T-helper 9 cell (primary cell): ENCODE results near the gene SIGLEC11.
"Not testable (repeated sequence)": the region's sequence is repeated elsewhere in the genome, so short reads cannot be mapped to it uniquely, and the experiment has no call there.

Source experiments
- DNase-seq: peaks from one replicate; pipeline ENCODE4 v3.0.0-alpha.2; 2020

SIGLEC11 gene

DNA sequence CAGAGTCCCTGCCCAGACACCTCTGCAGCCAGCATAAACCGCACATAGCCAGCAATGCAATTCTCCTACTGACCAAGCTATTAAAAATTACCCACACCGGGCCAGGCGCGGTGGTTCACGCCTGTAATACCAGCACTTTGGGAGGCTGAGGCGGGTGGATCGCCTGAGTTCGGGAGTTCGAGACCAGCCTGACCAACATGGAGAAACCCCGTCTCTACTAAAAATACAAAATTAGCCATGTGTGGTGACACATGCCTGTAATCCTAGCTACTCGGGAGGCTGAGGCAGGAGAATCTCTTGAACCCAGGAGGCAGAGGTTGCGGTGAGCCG, 36.1 kb downstream of the SIGLEC11 start:
- DNase-seq = not testable (repeated sequence)

DNA sequence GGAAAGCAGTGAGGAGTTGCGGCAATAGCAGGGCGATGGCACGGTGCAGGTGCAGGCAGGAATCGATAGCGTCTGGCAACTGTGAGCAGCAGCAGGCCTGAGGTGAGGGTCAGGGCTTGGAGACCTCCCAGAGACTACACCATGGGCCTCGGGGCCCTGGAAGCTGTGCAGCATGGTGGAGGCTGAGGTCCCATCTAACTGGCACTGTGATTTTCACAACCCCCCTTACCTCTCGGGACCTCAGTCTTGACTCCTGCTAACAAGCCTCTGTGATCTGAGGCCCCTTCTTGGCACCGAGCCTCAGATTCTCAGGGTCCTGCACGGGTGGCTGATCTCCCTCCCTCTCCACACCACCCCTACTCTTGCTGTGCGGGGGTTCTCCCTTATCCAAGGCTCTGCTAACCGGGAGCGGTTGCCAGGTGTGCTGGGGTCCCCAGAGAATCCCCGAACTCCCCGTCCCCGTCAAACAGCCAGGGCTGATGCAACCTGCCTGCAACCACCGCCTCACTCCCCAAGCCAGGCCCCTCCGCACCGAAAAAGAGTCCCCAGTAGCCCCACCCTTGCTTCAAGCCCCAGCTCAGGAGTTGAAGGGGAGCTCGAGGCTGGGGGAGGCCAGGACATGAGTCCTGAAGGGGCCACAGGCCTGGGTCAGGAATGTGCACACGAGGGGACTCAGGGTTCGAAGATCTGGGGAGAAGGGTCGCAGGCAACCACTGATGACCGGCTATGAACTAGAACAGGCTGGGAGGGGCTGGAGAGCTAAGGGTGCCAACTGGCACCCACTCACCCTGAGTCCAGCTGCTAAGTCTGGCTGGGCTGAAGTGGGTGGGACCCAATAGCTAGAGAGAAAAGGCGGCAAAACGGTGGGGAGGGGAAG, 36.7 kb downstream of the SIGLEC11 start:
- no peak for DNase-seq

DNA sequence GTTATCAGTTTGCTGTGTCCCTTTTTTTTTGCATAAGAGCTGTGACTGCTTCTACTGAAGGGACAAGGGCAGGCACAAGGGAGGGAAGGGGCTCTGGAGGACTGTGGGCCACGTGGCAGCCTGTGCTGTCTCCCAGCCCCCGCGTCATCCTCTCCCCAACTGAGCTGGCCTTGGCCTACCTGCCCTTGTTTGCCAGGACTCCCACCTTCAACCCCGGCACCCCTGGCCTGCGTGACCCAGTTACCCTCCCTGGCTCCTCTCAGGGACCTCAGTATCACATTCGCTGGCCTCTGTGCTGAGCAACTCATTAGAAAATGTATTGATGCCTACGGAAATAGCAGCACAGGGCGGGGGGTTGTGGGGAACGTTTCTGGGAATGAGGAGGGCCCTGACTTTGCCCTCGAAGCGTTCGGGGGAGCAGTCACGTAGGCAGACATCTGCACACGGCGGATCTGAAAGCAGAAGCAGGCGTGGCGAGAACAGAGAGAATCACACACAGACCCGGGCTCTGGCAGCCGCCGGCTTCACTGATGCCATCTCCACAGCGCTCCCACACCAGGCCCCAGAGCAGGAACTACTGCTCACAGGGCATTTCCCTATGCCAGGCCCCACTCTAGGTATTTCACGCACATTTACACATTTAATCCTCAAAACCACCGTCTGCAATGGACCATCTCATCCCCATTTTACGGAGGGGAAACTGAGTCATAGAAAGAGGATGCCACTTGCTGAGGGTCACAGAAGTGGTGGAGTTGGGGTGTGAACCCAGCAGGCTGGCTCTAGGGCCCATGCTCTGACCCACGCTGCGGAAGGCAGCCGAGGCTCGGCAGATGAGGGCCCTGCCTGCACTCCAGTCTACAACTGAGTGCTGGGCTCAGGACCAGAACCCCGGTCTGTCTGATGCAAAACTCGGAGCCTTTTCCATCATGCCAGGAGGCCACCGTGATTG, 37.6 kb downstream of the SIGLEC11 start:
- no peak for DNase-seq

DNA sequence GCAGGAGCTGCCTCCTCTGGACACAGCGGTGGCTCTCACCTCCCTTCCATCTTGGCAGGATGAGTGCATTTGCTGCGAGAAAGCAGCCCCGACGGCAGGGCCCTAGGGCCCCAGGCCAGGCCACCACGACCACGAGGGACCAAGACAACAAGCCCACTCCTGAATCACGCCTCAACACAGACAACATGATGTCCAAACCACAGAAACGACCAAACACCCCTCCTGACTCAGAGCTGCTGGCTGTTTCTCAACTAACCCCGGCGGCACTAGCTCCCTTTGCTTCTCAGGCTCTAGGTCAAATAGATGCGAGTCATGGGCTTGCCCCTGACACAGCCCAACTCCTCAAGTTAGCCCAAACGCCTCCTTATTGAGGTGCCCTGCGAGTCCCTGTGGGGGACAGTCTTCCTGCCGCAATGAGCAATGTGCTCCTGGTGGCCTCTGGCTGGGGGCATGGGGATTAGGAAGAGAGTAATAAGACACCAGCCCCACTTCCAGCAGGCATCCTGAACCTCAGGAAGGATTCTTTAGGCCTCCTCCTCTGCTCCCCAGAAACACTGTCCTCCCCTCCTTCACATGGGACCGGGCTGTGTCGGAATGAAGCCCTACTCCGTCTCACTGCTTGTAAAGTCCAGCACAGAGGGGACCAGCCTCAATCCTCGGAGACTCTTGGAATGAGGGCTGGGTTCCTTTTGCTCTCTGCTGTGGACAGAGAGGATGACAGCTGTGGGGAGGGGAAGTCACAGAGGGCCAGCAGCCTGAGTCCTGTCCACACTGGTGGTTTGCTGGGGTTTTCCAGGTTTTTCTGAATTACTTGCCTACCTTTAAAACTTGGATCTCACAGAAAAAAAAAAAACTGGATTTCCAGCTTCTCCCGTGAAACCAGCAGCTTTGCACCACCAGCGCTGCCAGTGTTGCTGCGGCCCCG, 38.8 kb downstream of the SIGLEC11 start:
- DNase-seq = no peak

DNA sequence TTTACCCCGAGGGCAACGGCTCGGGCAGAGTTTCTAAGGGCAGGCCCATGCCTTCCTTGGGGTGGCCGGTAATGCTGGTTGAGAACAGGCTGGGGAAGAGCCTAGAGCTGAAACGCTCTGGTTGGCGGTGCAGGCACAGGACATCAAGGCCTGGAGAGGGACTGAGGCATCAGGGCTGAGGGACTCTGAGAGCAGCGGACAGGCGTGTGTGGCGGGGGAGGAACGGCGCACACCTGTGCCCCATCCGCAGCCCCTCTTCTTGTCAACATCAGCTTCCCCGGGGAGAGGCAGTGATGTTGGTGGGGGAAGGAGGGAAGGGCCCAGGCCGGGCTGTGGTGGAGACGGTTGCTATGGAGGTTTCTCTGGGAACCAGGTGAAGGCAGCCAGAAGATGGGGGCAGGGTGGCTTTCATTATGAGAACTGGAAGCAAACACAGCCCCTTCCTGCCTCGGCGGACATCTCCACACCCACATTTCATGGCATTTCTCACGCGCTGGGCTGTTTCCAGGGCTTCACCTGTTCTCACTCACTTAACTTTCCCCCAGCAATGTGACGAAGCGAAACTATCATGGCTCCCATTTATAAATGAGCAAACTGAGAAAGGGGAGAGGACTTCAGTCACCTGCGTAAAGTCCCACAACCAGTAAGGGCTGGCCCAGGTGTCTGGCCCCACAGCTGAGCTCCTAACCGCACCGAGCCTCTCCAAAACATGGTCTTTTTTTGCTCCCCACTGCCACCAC, 40.2 kb downstream of the SIGLEC11 start:
- DNase-seq = no peak

DNA sequence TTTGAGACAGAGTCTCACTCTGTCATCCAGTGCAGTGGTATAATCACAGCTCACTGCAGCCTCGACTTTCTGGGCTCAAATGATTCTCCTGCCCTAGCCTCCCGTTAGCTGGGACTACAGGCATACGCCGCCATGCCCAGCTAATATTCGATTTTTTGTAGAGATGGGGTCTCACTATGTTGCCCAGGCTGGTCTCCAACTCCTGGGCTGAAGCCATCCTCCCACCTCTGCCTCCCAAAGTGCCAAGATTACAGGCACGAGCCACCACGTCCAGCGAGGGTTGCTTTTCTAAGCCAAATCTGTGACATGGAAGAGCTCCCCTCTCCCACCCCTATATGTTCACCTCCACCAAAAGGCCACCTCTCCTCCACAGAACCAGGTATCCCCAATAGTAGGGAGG, 42.9 kb downstream of the SIGLEC11 start:
- DNase-seq = no peak

DNA sequence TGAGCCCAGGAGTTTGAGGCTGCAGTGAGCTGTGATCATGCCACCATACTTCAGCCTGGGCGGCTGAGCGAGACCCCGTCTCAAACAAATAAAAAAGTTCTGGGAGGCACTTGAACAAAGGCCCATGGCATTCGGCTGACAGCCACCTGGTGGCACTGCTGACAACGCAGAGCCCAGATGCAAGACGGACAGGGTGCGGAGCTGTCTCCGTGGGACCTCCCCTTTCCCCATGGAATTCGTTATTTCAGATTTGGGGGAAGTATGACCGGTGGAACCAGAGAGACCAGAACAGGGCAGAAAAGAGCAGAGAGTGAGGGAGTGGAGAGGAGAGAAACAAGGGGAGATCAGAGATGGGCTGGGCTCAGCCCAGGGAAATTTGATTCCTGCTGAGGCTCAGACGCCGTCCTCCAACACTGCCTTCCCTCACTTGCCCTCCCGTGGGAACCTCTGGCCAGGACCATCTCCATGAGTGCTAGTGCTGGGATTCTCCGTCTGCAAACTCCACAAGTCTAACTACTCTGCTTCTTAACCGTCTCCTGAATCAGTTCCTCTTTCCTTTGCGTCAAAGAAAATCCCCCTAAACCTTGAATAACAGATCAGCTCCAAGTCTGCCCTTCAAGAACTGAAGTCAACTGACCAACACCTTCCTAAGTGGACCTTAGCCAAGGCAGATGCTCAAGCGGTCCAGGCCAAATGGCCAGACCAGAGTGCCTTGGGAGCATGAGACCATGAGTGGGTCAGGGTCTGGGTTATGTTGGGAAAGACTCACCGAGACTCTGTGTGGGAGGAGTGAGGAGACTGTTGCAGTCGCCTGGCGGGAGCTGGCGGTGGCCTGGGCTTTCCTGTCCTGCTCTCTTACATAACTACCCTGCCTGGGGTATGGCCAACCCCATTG, 43.9 kb downstream of the SIGLEC11 start:
- DNase-seq = no peak

DNA sequence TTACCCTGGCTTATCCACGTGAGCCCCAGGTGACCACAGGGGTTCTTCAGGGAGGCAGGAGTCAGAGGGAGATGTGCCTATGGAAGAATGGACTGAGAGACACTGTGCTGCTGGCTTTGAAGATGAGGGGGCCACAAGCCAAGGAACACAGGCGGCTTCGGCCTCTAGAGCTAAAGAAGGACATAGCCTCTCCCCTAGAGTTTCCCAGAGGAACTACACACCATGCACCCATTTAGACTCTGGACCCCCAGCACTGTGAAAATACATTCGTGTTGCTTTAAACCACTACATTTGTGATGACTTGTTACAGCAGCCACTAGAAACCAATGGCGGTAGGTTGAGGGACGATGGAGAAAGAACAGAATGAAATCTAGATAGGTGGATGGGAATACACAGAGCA, 45.7 kb downstream of the SIGLEC11 start:
- DNase-seq = no peak

DNA sequence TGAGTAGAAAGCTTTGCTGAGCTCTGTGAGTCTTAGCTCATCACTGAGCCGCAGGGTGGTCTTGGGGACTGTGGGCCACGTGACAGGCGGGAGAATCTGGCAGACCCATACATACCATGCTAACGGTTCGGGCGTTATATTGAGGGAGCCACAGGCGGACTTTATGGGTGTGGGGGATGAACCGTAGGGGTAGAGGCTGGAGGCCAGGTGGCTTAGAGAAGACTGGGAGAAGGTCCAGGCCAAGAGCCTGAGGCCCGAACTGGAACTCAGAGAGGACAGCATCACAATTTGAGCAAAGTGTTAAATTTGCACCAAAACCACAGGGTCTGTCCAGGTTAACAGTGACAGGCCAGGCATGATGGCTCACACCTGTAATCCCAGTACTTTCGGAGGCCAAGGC, 47.3 kb downstream of the SIGLEC11 start:
- no peak for DNase-seq

DNA sequence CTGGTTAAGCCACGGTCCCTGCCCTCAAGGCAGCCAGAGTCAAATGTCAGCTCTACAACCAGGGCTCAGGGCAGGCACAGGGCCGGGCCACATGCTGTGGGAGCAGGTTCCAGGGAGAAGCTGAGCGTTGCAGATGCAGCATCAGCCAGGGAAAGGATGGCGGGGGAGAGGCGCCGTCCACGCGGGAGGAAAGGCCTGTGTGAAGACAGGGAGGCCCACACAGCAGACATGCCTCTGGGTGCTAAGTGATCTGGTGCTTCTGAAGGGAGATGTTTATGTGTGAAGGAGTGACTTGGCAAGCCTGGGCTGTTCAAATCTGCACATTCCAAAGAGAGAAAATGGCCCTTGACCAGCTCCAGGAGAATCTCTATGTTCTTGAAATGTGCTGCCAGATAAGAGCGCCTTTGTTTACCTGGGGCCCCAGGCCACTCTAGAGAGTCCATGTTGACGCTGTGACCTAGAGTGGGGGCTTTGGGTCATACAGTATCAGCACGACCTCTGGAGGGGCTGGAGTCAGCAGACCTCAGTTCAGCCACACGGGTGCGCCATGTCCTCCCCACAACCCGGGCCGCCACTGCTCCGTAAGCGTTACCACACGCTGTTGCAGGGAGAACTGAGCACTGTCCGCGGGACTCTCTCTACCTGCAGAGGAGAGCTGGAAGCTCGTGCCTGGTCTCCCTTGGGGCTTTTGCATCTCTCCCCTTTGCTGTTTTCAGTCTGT, 47.8 kb downstream of the SIGLEC11 start:
- DNase-seq = no peak

DNA sequence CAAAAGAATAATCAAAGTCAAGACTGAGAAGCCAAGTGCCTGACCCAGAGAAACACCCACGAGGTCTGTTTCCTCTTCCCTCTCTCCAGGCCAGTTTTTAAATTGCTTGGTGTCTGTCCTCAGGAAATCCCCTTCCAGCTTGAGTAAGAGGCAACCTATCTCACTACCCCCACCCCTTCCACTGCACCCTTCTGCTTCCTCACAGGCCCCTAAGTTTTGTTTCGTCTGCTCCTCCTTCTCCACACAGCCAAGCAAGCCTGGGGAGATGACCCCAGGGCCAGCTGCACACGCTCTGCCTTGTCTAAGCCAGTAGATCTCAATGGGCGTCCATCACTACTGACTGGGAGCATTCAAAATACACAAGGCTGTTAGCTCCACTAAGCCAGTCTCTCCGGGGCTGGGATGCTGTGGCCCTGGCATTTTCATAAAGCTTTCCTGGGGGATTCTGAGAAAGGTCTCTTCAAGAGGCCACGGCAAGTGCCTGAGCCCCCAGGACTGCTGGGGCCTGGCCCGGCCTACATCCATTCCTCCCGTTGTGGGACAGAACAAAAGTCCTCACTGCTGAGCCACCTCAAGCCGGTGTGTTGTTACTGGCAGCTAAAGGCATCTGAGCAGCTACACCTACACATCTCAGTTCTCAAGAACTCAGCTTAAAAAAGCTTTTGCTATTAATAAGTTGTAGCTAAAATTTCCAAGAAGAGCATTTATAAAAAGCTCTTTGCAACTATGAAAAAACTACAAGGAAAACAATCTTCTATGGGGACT, 49.4 kb downstream of the SIGLEC11 start:
- no peak for DNase-seq

DNA sequence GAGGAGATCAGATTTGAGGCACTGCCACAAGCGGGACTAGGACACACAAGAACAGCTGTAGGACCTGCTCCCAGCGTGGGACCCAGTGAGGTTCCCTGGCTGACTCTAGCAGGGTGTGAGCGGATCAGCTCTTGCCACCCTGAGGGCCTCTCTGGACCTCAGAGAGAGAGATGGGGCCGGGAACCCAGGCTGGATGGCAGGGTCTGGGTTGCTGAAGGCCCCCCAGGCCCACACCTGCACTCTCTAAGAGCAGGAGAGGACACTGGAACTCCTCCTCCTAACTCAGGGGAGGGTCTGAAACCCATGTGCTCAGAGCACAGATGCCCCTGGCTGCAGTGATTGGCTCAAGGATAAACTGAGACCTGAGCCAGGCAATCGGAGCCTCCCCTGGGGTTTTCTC, 50.8 kb downstream of the SIGLEC11 start:
- DNase-seq = no peak

DNA sequence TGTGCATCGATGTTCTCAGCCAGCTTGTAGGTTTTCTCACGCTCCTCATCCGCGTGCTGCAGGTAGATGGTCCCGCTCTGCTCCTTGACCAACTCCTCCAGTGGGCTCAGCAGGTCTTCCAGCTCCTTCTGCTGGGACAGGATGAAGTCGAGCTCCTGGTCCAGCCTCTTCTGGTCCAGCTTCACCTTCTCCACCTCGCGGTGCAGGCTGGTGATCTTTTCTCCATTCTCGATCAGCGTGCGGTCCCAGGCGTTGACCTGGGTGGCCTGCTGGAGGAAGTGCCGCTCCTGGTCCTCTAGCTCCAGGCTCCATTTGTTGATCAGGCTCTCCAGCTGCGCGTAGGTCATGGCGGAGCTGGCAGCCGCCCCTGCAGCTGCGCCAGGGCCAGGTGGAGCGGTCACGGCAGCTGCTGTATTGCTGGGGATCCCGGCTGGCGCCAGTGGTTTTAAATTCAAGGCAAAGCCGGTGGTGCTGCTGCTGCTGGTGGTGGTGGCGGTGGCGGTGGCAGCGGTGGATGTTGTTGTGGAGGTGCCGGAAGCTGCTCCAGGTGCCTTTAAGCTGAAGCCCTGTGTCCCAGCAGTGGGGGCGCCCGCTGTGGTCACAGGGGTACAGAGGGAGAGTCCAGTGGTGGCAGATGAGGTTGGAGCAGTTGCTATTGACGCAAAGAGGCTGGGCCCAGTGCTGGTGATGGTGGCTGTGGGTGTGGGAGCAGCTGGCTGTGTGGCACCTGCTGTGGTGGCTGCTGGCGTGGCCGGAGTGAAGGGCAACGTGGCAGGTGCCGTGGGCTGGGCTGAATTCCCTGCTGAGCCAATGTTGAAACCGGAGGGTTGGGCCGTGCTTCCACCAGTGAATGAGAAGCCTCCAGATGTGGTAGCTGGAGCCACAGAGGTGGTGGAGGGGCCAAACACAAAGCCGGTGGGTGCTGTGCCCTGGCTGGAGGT, 52.2 kb downstream of the SIGLEC11 start:
- no peak for DNase-seq

DNA sequence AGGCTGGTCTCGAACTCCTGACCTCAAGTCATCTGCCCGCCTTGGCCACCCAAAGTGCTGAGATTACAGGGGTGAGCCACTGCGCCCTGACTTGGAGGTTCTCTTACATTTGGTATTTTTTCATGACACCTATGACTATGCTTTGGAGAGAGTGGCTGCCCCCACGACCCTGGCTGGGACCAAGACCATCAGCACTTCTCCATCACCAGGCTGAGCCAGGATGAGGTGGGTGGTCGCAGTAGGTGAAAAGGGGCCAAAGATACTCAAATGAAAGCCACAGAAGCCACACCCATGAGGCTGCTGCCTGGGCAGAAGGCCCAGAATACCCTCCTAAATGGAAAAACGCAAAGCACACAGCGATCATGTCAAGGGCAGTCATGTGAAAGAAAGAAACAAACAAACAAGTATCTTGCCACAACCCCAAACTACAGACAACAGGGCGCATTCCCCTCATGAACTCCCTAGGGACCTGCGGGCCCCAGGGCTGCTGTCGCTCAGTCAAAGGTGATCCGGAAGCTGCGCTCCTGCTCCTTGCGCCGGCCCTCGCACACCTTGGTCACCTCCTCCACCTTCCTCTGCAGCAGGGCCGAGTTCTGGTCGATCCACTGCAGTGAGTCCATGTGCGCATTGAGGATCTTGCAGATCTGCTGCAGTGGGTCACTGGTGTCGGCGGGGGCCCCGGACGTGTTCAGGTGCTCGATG, 53.1 kb downstream of the SIGLEC11 start:
- no peak for DNase-seq

DNA sequence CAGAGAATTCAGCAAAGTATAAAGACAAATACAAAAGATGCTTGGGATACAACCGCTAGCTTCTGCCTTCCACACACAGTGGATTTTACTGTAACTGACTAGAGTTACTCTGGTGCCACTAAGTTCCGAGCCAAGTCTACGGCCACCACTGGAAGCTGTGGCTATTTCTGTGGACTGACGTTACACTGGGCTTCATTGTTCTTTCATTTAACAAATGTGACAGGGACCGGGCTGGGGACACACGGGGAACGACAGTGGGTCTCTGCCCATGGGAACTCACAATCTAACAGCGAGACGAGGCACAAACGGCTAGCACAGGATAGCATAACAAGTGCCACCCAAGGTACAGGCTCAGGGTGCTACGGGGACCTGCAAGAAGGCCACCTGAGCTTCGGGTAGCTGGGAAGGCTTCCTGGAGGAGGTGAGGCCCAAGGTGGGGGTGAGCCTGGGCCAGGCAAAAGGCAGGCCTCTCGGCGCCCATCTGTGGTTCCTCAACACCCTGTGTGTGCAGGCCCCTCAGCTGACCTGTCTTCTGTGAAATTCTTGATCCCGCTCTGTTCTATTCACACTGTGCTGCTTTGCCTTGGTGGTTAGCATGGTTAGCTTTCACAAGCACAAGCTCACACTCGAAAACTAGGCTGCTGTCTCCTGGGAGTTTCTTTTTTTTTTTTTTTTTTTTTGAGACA, 54.0 kb downstream of the SIGLEC11 start:
- DNase-seq = no peak

DNA sequence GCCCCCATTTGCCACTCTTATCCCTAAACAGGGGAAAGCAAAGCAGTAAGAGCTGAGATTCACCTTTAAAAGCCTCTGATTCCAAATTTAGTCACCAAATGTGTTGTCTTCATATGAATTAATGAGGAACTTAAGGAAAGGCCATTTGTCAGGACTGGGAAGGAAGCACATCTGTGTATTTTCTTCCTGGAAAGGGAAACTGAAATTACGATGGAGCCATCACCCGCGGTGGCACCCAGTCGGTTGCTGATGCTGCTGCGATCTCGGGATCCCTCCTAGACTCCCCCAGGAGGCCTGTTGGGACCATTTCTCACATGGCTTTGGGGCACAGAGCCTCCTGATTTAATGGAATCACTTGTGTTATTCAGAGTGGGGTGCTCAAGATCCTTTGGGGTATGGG, 56.8 kb downstream of the SIGLEC11 start:
- DNase-seq = no peak
